ENCODE data around the gene ZNF391.
"Not testable (repeated sequence)": the region's sequence is repeated elsewhere in the genome, so short reads cannot be mapped to it uniquely, and the experiment has no call there.

DNA sequence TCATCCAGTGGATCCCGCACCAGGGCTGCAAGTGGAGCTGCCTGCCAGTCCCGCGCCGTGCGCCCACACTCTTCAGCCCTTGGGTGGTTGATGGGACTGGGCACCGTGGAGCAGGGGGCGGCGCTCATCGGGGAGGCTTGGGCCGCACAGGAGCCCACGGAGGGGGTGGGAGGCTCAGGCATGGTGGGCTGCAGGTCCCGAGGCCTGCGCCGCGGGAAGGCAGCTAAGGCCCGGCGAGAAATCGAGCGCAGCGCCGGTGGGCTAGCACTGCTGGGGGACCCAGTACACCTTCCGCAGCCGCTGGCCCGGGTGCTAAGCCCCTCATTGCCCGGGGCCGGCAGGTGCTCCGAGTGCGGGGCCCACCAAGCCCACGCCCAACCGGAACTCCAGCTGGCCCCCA, 7.6 kb upstream of the ZNF391 start:
- TF ChIP-seq, protein P1, sequence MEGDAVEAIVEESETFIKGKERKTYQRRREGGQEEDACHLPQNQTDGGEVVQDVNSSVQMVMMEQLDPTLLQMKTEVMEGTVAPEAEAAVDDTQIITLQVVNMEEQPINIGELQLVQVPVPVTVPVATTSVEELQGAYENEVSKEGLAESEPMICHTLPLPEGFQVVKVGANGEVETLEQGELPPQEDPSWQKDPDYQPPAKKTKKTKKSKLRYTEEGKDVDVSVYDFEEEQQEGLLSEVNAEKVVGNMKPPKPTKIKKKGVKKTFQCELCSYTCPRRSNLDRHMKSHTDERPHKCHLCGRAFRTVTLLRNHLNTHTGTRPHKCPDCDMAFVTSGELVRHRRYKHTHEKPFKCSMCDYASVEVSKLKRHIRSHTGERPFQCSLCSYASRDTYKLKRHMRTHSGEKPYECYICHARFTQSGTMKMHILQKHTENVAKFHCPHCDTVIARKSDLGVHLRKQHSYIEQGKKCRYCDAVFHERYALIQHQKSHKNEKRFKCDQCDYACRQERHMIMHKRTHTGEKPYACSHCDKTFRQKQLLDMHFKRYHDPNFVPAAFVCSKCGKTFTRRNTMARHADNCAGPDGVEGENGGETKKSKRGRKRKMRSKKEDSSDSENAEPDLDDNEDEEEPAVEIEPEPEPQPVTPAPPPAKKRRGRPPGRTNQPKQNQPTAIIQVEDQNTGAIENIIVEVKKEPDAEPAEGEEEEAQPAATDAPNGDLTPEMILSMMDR (IDR thresholded peaks at IDR 0.05; ENCODE audit: low read length) = not testable (repeated sequence)
- not testable (repeated sequence) for TF ChIP-seq EZH2 (optimal IDR thresholded peaks at IDR 0.05; ENCODE audit: low read depth, low read length)

All from MM.1S (cell line).